Duodenal mucosa (tissue), 2 donors: ENCODE measurements around the gene PLA2G1B.

Experiments
- H3K27ac ChIP-seq: one replicate; pipeline ENCODE4 v1.7.0; 2013; ENCODE audit warnings: low read depth, low read length
- H3K27me3 ChIP-seq, 2 donors: one replicate each; pipeline ENCODE4 v1.7.0; 2013; ENCODE audit warnings: low read length in 2 of 2, control low read depth in 1 of 2; ENCODE audit not compliant: insufficient read depth in 2 of 2, control insufficient read depth in 1 of 2
- H3K36me3 ChIP-seq, 2 donors: one replicate each; pipeline ENCODE4 v1.7.0; 2013; ENCODE audit warnings: low read length in 2 of 2, control low read depth in 1 of 2; ENCODE audit not compliant: insufficient read depth in 2 of 2, control insufficient read depth in 1 of 2
- H3K4me1 ChIP-seq, 2 donors: one replicate each; pipeline ENCODE4 v1.7.0; 2013; ENCODE audit warnings: low read length in 2 of 2, control low read depth in 1 of 2; ENCODE audit not compliant: insufficient read depth in 2 of 2, control insufficient read depth in 1 of 2
- H3K4me3 ChIP-seq, 2 donors: one replicate each; pipeline ENCODE4 v1.7.0; 2013; ENCODE audit warnings: low read length in 2 of 2, low read depth in 1 of 2
- H3K9ac ChIP-seq, 2 donors: one replicate each; pipeline ENCODE4 v1.7.0; 2013; ENCODE audit warnings: low read length in 2 of 2, low read depth in 1 of 2
- H3K9me3 ChIP-seq, 2 donors: one replicate each; pipeline ENCODE4 v1.7.0; 2013; ENCODE audit warnings: low read length in 2 of 2, control low read depth in 1 of 2; ENCODE audit not compliant: control insufficient read depth in 1 of 2

Gene PLA2G1B

GRCh38 chr12:120314220-120314619 is 13.4 kb downstream of the PLA2G1B start:
- H3K27me3 ChIP-seq: no peaks in the 10 kb centered on the region
- H3K36me3 ChIP-seq: no peaks in the 10 kb centered on the region
- H3K27ac ChIP-seq: no peak overlapping the region
- H3K9ac ChIP-seq: no peak overlapping the region
- no peaks in the 10 kb centered on the region for H3K9me3 ChIP-seq
- H3K4me3 ChIP-seq: no peak overlapping the region
- H3K4me1 ChIP-seq: peaks cover 4 to 9% of the 10 kb centered on the region in 2 donors

- Histone ChIP-seq H3K27ac (peak within 1 kb of the TSS; percentile 30), H3K9ac (peak within 1 kb of the TSS; percentile 73 to 94)
These were observed 25.4 kb downstream of the PLA2G1B start, which contains the start of gene SIRT4 for GRCh38 chr12:120301962-120302815. Gene SIRT4, plus strand, starts transcription at chr12:120302321. Its CDS starts 1,241 bp downstream, at chr12:120303562.

GRCh38 chr12:120292661-120293531 is 34.7 kb downstream of the PLA2G1B start, which contains the start of gene RNU4-1:
Gene RNU4-1, minus strand, starts transcription at chr12:120293237.
- Histone ChIP-seq H3K36me3 (no peaks in the 10 kb centered on the region), H3K9me3 (no peaks in the 10 kb centered on the region), H3K4me3 (peak within 1 kb of the TSS; percentile 58 to 73), H3K4me1 (peaks cover 4 to 5% of the 10 kb centered on the region in 2 donors), H3K27me3 (no peaks in the 10 kb centered on the region), H3K27ac (peak within 1 kb of the TSS; percentile 99), H3K9ac (peak within 1 kb of the TSS; percentile 79)

More at GRCh38 chr12:120301962-120302815, 25.4 kb downstream of the PLA2G1B start, which contains the start of gene SIRT4:
- H3K4me3 ChIP-seq: peak within 1 kb of the TSS; percentile 96 to 97
- H3K27me3 ChIP-seq: no peaks in the 10 kb centered on the region
- no peaks in the 10 kb centered on the region for H3K9me3 ChIP-seq
- H3K36me3 ChIP-seq: no peaks in the 10 kb centered on the region
- no peaks in the 10 kb centered on the region for H3K4me1 ChIP-seq

- H3K9me3 ChIP-seq: no peaks in the 10 kb centered on the region
- H3K27ac ChIP-seq: peak overlapping the region; percentile 99
- peaks cover 4 to 5% of the 10 kb centered on the region in 2 donors for H3K4me1 ChIP-seq
- H3K36me3 ChIP-seq: no peaks in the 10 kb centered on the region
- no peaks in the 10 kb centered on the region for H3K27me3 ChIP-seq
- H3K4me3 ChIP-seq: peak overlapping the region; percentile 58 to 73
- peak overlapping the region; percentile 79 for H3K9ac ChIP-seq
These were observed 35.2 kb downstream of the PLA2G1B start for GRCh38 chr12:120292411-120292660.

- Histone ChIP-seq H3K36me3 (no peaks in the 10 kb centered on the region), H3K27ac (no peak overlapping the region), H3K27me3 (no peaks in the 10 kb centered on the region), H3K9ac (peak overlapping the region; percentile 8 to 48), H3K4me3 (peak overlapping the region; percentile 13 to 46), H3K4me1 (peaks cover 4 to 5% of the 10 kb centered on the region in 2 donors), H3K9me3 (no peaks in the 10 kb centered on the region)
These were observed 36.8 kb downstream of the PLA2G1B start for GRCh38 chr12:120290609-120291305.

GRCh38 chr12:120287491-120287890 is 40.1 kb downstream of the PLA2G1B start:
- H3K9me3 ChIP-seq: no peaks in the 10 kb centered on the region
- no peaks in the 10 kb centered on the region for H3K27me3 ChIP-seq
- no peaks in the 10 kb centered on the region for H3K36me3 ChIP-seq
- H3K9ac ChIP-seq: no peak overlapping the region
- H3K27ac ChIP-seq: no peak overlapping the region
- peaks cover 0 to 4% of the 10 kb centered on the region in 2 donors for H3K4me1 ChIP-seq
- H3K4me3 ChIP-seq: no peak overlapping the region

GRCh38 chr12:120286768-120287490 is 40.6 kb downstream of the PLA2G1B start:
- H3K9me3 ChIP-seq: no peaks in the 10 kb centered on the region
- H3K4me1 ChIP-seq: peaks cover 0 to 4% of the 10 kb centered on the region in 2 donors
- H3K27ac ChIP-seq: no peak overlapping the region

GRCh38 chr12:120284381-120284780 is 43.2 kb downstream of the PLA2G1B start:
- H3K27me3 ChIP-seq: no peaks in the 10 kb centered on the region
- no peaks in the 10 kb centered on the region for H3K36me3 ChIP-seq
- H3K9ac ChIP-seq: no peak overlapping the region
- H3K4me1 ChIP-seq: no peaks in the 10 kb centered on the region
- no peak overlapping the region for H3K4me3 ChIP-seq
- no peak overlapping the region for H3K27ac ChIP-seq
- no peaks in the 10 kb centered on the region for H3K9me3 ChIP-seq

More at GRCh38 chr12:120286768-120287490, 40.6 kb downstream of the PLA2G1B start:
- Histone ChIP-seq H3K9ac (no peak overlapping the region), H3K4me3 (no peak overlapping the region), H3K27me3 (no peaks in the 10 kb centered on the region), H3K36me3 (no peaks in the 10 kb centered on the region)

GRCh38 chr12:120283318-120283717 is 44.3 kb downstream of the PLA2G1B start:
- Histone ChIP-seq H3K4me3 (no peak overlapping the region), H3K9me3 (no peaks in the 10 kb centered on the region), H3K27me3 (no peaks in the 10 kb centered on the region), H3K27ac (no peak overlapping the region), H3K4me1 (no peaks in the 10 kb centered on the region), H3K36me3 (no peaks in the 10 kb centered on the region), H3K9ac (no peak overlapping the region)
